Stomach (tissue), 4 donors: ENCODE data around the gene KIRREL2.

Experiments
- CTCF ChIP-seq, 7 experiments: fragments of 450-650 bp in 4 of 7; fragments of 200-600 bp in 3 of 7; sonication (generic) in 3 of 7; IDR thresholded peaks; one replicate each; pipeline ENCODE4 v1.5.1; 2016 to 2019; ENCODE audit warnings: antibody characterized with exemption in 7 of 7, control low read depth in 2 of 7, mild to moderate bottlenecking in 1 of 7
- POLR2A ChIP-seq, 4 donors: fragments of 450-650 bp; IDR thresholded peaks; one replicate each; pipeline ENCODE4 v1.6.1; 2016; ENCODE audit warnings: antibody characterized with exemption in 4 of 4, control low read depth in 2 of 4, mild to moderate bottlenecking in 1 of 4, moderate library complexity in 1 of 4

- TF ChIP-seq POLR2A (IDR thresholded peaks at IDR 0.05): no peak
- no peak for TF ChIP-seq CTCF (IDR thresholded peaks at IDR 0.05)
Observed at GRCh38 chr19:35905178-35905727, 48.5 kb downstream of the KIRREL2 start.
